ENCODE data around the gene GLDN.

Gene GLDN

DNA sequence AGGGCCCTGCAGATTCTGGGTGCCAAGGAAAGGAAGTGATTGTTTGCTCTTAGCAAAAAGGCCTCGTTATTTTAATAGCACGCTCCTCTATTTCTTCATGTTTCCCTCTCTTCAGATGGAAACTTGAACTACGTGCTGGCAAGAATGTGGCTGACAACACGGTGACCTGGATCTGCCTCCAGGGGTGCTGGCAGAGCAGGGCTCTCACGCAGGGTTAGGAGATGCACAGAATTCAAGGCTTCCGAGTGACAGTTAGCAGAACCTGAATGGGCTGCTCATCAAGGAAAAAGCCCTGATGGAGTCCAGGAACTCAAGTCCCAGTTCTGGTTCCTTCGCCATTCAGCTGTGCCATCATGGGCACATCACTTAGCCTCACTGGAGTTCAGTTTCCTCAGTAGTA is 25.7 kb upstream of the GLDN start:
- Mint-ChIP-seq H3K4me3 (no peak overlapping the region), H3K36me3 (ENCODE audit: low read depth) (no peaks in the 10 kb centered on the region), H3K9me3 (no peaks in the 10 kb centered on the region), H3K4me1 (ENCODE audit: low read depth) (no peaks in the 10 kb centered on the region), H3K27me3 (no peaks in the 10 kb centered on the region), H3K27ac (no peak overlapping the region)

DNA sequence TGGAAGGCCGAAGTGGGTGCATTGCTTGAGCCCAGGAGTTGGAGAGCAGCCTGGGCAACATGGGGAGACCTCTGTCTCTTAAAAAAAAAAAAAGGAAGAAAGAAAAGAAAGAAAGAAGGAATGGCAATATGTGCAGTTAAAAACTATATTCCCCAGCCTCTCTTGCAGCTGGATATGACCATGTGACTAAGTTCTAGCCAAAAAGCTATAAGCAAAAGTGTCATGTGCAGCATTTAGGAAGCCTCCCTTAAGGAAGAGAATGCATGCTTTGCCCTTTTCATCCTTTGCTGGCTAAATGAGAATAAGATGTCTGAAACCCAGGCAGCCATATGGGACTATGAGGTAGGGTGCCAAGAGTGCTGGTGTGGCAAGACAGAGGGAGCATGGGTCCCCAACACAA is 24.8 kb upstream of the GLDN start:
- Mint-ChIP-seq H3K9me3 (no peaks in the 10 kb centered on the region), H3K27ac (no peak overlapping the region), H3K4me3 (no peak overlapping the region), H3K27me3 (no peaks in the 10 kb centered on the region), H3K36me3 (ENCODE audit: low read depth) (no peaks in the 10 kb centered on the region), H3K4me1 (ENCODE audit: low read depth) (no peaks in the 10 kb centered on the region)

DNA sequence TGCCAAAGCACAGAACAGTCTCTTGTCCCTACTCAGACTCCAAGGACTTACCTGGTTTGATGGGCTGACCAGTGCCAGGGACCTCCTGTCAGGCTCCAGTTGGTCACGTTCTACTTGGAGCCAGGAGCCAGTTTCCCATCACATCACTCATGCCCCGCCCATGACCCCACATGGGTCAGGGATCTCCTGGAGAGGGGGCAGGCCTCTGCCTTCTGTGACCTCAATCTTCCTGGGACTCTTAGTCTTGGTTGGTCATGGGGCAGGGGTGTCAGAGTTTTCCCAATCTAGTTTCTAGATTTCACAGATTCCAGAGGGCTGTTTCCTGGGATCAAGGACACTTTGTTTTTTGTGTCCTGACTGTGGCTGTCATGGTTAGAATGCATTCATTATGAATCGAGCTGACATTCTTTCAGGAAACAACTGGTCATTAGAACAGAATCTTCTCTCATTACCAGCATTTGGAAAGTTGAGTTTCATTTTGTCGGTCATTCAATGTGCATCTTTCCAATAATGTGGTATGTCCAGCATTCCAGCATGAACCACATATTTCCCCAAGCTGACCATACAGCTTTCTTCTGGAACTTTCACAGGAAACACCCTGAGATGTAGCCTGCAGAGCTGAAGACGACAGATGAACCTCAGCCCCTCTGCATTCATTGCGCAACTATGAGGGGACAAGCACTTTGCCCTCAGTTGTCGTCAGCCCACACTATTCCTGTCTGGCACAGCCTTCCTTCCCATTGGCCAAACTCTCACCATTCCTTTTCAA is 22.9 kb upstream of the GLDN start:
- H3K4me1 Mint-ChIP-seq (ENCODE audit: low read depth), result no peaks in the 10 kb centered on the region
- no peaks in the 10 kb centered on the region for H3K9me3 Mint-ChIP-seq
- no peak overlapping the region for H3K4me3 Mint-ChIP-seq
- H3K36me3 Mint-ChIP-seq (ENCODE audit: low read depth), result no peaks in the 10 kb centered on the region
- peaks cover 4% of the 10 kb centered on the region for H3K27me3 Mint-ChIP-seq
- H3K27ac Mint-ChIP-seq, result no peak overlapping the region

DNA sequence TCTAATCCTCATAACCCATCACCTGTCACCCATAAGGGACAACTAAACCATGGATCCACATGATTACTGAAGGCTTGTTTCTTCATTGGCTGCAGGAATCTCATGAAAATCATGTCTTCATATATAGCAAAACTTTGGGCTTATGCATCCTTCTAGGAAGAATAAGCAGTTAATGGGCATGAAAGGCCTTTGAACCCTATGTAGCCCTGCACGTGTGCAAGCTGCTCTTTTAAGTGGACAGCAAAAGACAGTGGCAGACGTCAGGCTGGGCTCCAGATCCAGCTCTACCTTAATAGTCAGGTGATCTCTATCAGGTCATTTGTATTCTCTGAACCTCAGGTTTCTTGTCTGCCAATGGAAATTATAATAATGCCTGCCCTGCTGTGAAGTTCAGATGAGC is 21.9 kb upstream of the GLDN start:
- Mint-ChIP-seq H3K27ac (no peak overlapping the region), H3K9me3 (no peaks in the 10 kb centered on the region), H3K4me1 (ENCODE audit: low read depth) (no peaks in the 10 kb centered on the region), H3K27me3 (peaks cover 4% of the 10 kb centered on the region), H3K4me3 (no peak overlapping the region), H3K36me3 (ENCODE audit: low read depth) (no peaks in the 10 kb centered on the region)

DNA sequence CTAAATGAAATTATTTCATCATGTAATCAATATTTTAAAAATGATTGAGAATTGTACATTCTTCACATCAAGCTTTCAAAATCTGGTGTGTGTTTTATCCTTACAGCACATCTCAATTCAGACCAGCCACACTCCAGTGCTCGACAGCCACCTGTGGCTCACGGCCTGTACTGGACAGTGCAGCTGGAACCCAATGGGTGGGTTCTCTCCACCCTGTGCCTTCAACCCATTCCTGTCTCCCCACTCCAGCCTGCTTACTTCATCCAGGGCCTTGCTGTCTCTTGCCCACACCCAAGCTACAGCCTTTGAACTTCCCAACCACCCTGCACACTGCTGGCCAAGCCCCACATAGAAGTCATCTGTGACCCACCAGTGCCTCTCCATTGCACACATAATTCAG is 20.6 kb upstream of the GLDN start:
- Mint-ChIP-seq H3K9me3 (no peaks in the 10 kb centered on the region), H3K27ac (no peak overlapping the region), H3K27me3 (peaks cover 8% of the 10 kb centered on the region), H3K4me3 (no peak overlapping the region), H3K4me1 (ENCODE audit: low read depth) (no peaks in the 10 kb centered on the region), H3K36me3 (ENCODE audit: low read depth) (no peaks in the 10 kb centered on the region)

DNA sequence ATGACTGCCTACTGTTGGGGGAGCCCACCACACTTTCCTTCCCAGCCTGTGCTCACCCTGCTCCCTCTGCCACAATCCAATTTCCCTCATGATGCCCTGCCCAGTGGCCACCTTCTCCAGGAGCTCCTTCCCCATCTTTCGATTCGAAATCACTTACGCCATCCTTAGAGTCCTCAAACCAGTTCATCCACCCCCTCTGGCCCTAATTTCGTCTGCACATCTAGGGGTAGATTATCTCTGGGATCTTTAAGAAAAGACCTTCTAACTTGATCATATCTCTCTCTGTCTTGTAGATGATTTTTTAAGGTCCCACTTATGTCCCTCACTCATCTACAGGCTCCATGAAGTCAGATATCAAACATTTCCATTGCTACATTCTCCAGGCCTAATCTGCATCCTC is 20.1 kb upstream of the GLDN start:
- Mint-ChIP-seq H3K27me3 (peaks cover 8% of the 10 kb centered on the region), H3K9me3 (no peaks in the 10 kb centered on the region), H3K4me3 (no peak overlapping the region), H3K4me1 (ENCODE audit: low read depth) (no peaks in the 10 kb centered on the region), H3K36me3 (ENCODE audit: low read depth) (no peaks in the 10 kb centered on the region), H3K27ac (no peak overlapping the region)

DNA sequence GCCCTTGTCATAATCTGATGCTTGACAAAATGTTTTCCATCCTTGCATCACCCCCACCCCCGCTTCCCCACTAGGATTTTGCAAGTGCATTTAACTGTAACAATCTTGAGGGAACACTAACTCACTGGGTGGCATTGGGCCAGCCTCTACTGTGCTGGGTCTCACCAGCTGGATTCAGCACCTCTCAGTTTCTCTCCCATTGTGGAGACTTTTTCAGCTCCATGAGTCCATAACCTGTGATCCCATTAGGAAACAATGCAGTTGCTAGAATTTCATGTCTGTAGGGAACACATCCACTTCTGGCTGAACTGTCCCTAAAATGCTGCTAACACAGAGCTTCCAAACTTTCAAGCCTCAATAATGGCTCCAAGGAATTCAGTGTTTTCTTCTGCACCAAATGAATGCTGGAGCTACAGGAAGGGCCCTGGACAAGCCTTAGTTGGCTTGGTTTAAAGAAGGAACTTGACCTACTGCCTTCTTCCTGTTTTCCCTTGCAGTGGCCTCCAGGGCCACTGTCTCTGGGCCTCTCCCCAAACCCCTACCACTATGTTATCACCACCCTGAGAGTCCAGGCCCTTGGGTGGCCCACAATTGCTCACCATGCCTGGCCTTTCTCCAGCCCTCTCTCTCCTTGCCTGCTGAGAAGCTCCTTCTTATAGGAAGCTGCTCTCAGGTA is 18.7 kb upstream of the GLDN start:
- Mint-ChIP-seq H3K27ac (no peak overlapping the region), H3K36me3 (ENCODE audit: low read depth) (no peaks in the 10 kb centered on the region), H3K4me1 (ENCODE audit: low read depth) (no peaks in the 10 kb centered on the region), H3K4me3 (no peak overlapping the region), H3K27me3 (peaks cover 8% of the 10 kb centered on the region), H3K9me3 (no peaks in the 10 kb centered on the region)

DNA sequence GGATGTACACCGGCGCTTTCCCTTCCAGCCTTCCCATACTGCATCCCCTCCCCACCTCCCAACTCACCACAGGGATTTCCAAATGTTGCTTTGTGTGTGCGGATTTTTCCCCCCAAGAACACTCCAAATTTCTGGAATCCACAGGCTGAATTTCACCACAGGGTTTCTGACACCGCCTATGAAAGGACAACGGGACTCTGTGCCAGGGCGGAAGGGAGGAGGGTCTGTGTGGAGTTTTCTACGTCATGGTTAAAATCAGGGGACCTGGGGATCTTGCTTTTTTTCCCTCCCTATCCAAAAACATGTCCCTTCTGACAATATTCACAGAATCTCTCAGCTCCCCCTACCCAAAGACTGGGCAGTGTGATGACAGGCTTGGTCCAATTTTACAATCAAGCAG is 17.7 kb upstream of the GLDN start:
- H3K27me3 Mint-ChIP-seq, result peaks cover 8% of the 10 kb centered on the region
- H3K36me3 Mint-ChIP-seq (ENCODE audit: low read depth), result no peaks in the 10 kb centered on the region
- no peak overlapping the region for H3K27ac Mint-ChIP-seq
- H3K4me1 Mint-ChIP-seq (ENCODE audit: low read depth), result no peaks in the 10 kb centered on the region
- H3K4me3 Mint-ChIP-seq, result no peak overlapping the region
- no peaks in the 10 kb centered on the region for H3K9me3 Mint-ChIP-seq

DNA sequence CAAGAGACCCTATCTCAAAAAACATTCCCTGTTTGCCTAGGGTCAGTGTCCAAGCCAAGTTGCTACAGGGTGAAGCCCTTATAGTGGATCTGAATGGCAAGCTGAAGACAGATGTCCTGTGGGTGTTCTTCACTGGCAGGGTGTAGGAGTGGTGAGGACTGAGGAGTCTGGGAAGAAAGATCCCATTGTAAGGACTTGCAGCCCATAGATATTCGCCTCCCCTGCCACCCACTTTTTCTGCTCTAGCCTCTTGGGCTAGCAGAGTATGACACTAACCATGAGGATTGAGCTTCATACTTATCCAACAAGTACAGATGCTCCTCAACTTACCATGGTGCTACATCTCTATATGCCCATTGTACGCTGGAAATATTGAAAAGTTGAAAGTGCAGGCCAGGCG is 16.3 kb upstream of the GLDN start:
- Mint-ChIP-seq H3K4me1 (ENCODE audit: low read depth) (no peaks in the 10 kb centered on the region), H3K27me3 (peaks cover 17% of the 10 kb centered on the region), H3K4me3 (no peak overlapping the region), H3K27ac (no peak overlapping the region), H3K36me3 (ENCODE audit: low read depth) (no peaks in the 10 kb centered on the region), H3K9me3 (no peaks in the 10 kb centered on the region)

DNA sequence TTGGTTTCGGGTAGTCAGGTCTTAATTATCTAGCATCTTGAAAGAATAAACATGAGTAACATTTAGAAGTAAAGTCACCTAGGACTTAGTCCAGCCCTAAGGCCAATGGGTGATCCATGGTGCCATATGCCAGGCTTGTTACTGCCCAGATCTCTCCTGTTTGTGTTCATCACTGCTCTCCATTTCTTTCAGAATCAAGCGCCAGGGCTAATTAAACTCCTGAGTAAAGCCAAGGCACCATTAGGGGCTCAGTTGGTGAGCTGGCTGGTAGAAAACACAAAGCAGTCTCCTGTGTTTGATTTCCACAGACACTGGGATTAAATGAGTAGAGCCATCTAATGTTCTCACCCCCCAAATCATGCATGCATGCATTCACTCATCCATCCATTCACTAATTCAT is 14.4 kb upstream of the GLDN start:
- no peak overlapping the region for H3K4me3 Mint-ChIP-seq
- H3K27ac Mint-ChIP-seq, result no peak overlapping the region
- no peaks in the 10 kb centered on the region for H3K9me3 Mint-ChIP-seq
- H3K27me3 Mint-ChIP-seq, result peaks cover 17% of the 10 kb centered on the region
- H3K36me3 Mint-ChIP-seq (ENCODE audit: low read depth), result no peaks in the 10 kb centered on the region
- no peaks in the 10 kb centered on the region for H3K4me1 Mint-ChIP-seq (ENCODE audit: low read depth)

DNA sequence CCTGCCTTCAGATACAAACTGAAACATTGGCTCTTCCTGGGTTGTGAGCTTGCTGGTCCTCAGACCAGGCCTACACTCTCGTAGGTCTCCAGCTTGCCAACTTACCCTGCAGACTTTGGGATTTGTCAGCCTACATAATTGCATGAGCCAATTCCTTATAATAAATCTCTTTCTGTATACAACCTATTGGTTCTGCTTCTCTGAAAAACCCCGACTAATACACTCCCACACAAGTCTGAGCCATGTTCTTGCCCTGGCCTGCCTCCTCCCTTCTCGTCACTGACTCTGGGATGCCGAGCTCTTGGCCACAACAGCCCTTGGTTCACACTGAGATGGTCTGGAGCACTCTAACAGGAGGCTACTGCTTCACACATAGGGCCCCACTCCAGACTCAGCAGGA is 12.5 kb upstream of the GLDN start:
- no peak overlapping the region for H3K4me3 Mint-ChIP-seq
- H3K36me3 Mint-ChIP-seq (ENCODE audit: low read depth), result no peaks in the 10 kb centered on the region
- peaks cover 1% of the 10 kb centered on the region for H3K4me1 Mint-ChIP-seq (ENCODE audit: low read depth)
- no peak overlapping the region for H3K27ac Mint-ChIP-seq
- H3K9me3 Mint-ChIP-seq, result no peaks in the 10 kb centered on the region
- H3K27me3 Mint-ChIP-seq, result peaks cover 14% of the 10 kb centered on the region

DNA sequence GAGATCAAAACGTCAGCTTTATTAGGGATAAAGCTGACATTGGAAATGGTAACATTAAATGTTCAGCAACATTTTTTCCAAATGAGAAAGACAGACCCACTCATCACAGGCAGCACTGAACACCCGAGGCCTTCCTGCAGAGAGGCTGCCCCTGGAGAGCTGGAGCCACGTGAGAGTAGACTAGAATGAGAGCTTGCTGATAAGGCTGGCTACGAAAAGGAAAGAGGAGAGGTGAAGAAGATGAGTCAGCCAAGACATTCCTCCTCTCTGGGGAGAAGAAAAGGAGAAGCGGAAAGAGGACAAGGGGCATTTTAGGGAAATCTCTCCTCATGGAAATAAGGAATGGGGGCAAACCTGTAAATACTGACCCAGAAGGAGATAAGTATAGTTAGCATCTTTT is 10.3 kb upstream of the GLDN start:
- Mint-ChIP-seq H3K36me3 (ENCODE audit: low read depth) (no peaks in the 10 kb centered on the region), H3K4me1 (ENCODE audit: low read depth) (peaks cover 3% of the 10 kb centered on the region), H3K27ac (no peak overlapping the region), H3K9me3 (no peaks in the 10 kb centered on the region), H3K27me3 (peaks cover 14% of the 10 kb centered on the region), H3K4me3 (no peak overlapping the region)

DNA sequence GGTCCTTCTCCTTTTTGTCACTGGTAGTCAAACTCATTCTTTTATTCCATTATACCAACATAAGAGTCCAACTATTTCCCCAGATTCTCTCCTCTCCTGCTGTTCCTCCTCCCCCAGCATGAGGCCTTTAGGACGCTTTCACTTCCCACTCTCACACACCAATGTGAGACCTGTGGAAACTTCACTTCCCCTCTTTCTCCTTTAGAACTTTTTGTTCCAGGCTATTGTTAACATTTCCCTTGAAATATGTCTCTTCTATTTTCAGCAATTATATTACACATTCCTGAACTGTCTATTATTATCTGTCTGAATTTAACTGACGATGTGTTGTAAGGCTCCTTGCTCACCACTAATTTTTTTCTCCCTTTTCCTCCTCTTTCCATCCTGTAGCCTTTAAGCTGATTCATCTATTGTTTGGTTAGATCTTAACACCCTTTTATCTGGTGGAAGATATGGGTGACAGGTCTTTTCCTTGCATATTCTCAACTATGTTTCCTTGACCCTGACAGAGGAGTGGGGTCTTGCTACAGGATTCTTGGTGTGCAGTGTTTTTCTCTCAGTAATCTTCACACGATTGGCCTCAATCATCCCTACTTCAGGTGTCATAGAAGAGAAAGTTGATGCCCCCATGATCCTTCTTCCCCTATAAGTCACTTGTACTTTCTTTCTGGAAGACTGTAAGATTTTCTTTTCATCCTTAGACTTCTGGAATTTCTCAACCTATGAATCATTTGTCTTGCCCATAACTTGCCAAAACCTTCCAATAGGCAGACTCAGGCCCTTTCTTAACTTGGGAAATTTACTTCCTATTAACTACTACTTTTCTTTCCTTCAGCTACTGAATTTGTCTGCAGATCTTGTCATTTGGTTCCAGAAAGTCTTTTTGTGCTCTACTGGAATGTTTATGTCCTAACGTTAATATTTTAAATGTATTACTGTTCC is 9.0 kb upstream of the GLDN start:
- H3K27me3 Mint-ChIP-seq, result peaks cover 16% of the 10 kb centered on the region
- no peaks in the 10 kb centered on the region for H3K9me3 Mint-ChIP-seq
- no peaks in the 10 kb centered on the region for H3K36me3 Mint-ChIP-seq (ENCODE audit: low read depth)
- H3K4me3 Mint-ChIP-seq, result no peak overlapping the region
- no peak overlapping the region for H3K27ac Mint-ChIP-seq
- H3K4me1 Mint-ChIP-seq (ENCODE audit: low read depth), result peaks cover 3% of the 10 kb centered on the region

DNA sequence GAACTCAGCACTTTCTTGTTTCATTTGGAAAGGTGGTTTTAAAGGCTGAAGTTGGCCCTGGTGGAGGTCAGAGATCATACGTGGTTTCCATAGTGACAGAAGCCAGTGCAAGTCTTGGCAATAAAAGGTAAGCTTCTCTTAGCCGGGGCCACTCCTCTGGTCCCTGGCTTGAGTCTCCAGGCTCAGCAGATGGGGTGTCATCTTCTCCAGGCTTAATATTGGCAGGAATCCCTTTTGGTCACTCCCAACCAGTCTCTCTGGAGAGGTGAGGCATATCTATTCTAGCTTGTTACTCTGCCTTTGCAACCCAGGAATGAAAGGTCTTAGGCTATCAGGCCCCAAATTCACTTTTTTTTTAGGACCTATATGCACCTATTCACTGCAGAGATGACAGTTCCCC is 7.9 kb upstream of the GLDN start:
- Mint-ChIP-seq H3K27ac (no peak overlapping the region), H3K4me3 (no peak overlapping the region), H3K9me3 (no peaks in the 10 kb centered on the region), H3K27me3 (peaks cover 16% of the 10 kb centered on the region), H3K4me1 (ENCODE audit: low read depth) (peaks cover 3% of the 10 kb centered on the region), H3K36me3 (ENCODE audit: low read depth) (no peaks in the 10 kb centered on the region)

DNA sequence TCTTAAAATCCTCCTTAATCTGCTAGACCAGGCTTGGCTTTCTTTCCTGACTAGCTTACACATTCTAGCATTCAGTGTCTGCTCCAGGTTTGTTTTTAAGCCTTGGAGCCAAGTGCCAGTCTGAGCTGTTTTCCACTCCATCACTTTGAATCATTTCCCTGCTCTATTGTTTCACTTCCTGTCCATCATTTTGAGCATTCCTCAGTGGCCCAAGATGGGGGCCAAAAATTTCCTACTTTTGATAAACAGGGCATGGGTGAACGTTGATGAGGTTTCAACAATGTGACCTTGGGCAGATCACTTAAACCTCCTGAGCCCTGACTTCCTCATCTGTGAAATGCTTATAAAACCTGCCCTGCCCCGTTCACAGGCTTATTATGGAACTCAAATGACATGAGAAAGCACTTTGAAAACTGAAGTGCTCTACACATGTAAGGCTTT is 7.4 kb upstream of the GLDN start:
- Mint-ChIP-seq H3K27me3 (peaks cover 15% of the 10 kb centered on the region), H3K9me3 (no peaks in the 10 kb centered on the region), H3K36me3 (ENCODE audit: low read depth) (no peaks in the 10 kb centered on the region), H3K27ac (no peak overlapping the region), H3K4me3 (no peak overlapping the region), H3K4me1 (ENCODE audit: low read depth) (peaks cover 3% of the 10 kb centered on the region)

Data from stimulated activated naive CD8-positive, alpha-beta T cell treated with anti-CD3 and anti-CD28 coated beads, Interleukin-15, Interleukin-2, amounts not matched to agents 100 ng/mL and 50 ng/mL, for 24 hours (primary cell).